ENCODE data around the gene SLC13A5. TPM values are rescaled to one million over a fixed set of nuclear protein-coding genes. Genes with fewer than 3 reads are reported as not detected.
"Not testable (repeated sequence)": the region's sequence is repeated elsewhere in the genome, so short reads cannot be mapped to it uniquely, and the experiment has no call there.

Gene SLC13A5
- total and polyA plus RNA-seq, 4 donors: 88.4 to 399 (median 244) TPM

DNA sequence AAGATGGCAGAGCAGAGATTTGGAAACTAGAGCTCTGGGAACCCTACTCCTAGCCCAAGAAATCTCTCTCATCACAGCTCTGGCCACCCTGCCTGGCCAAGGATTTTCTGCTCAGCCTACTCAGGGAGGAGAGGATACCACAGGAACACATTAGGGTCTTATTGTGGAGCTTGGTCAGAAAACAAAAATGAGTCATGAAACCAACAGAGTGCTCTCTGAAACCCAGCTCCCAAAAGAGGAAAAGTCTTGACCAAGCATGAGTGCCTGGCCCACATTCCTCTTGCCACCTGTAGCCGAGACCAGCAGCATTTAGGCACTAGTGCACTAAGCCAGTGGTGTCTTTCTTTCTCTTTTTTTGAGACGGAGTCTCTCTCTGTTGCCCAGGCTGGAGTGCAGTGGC is 18.1 kb downstream of the SLC13A5 start (continued):
- TF ChIP-seq MAX (IDR thresholded peaks at IDR 0.05) (no peak), FOXA1 (IDR thresholded peaks at IDR 0.05) (no peak), HNF4A (conservative IDR thresholded peaks at IDR 0.05) (no peak)

GRCh38 chr17:6691958-6692357 is 21.2 kb downstream of the SLC13A5 start:
- DNase-seq (ENCODE audit: low spot score); H3K4me3 ChIP-seq (ENCODE audit: low read depth in 1 of 3, low read length in 3 of 3); H3K27ac ChIP-seq (ENCODE audit: low read depth in 1 of 2, low read length in 2 of 2); H3K9me3 ChIP-seq (ENCODE audit: control insufficient read depth in 4 of 4, low read length in 3 of 4); H3K27me3 ChIP-seq (ENCODE audit: control insufficient read depth in 4 of 4, insufficient read depth in 4 of 4, low read length in 3 of 4); H3K9ac ChIP-seq (ENCODE audit: low read depth in 1 of 2, low read length in 2 of 2): not testable (repeated sequence)
- Histone ChIP-seq H3K4me1 (ENCODE audit: control insufficient read depth in 4 of 4, insufficient read depth in 4 of 4, low read length in 3 of 4) (peaks cover 0 to 27% (median 17%) of the 10 kb centered on the region in 4 donors), H3K36me3 (ENCODE audit: control insufficient read depth in 4 of 4, insufficient read depth in 3 of 4, low read depth in 1 of 4, low read length in 3 of 4) (peaks cover 9 to 76% (median 59%) of the 10 kb centered on the region in 4 donors)
- WGBS: 83% methylated on average over 6 of the region's 6 CpGs

- no peak overlapping the region for H3K9ac ChIP-seq (ENCODE audit: low read depth in 1 of 2, low read length in 2 of 2)
- no peak overlapping the region for H3K4me3 ChIP-seq (ENCODE audit: low read depth in 1 of 3, low read length in 3 of 3)
- WGBS: 86% methylated on average over 3 of the region's 3 CpGs
- no peaks in the 10 kb centered on the region for H3K9me3 ChIP-seq (ENCODE audit: control insufficient read depth in 4 of 4, low read length in 3 of 4)
- no peaks in the 10 kb centered on the region for H3K27me3 ChIP-seq (ENCODE audit: control insufficient read depth in 4 of 4, insufficient read depth in 4 of 4, low read length in 3 of 4)
- H3K4me1 ChIP-seq (ENCODE audit: control insufficient read depth in 4 of 4, insufficient read depth in 4 of 4, low read length in 3 of 4): peaks cover under 1 to 27% (median 19%) of the 10 kb centered on the region in 4 donors
- no peak overlapping the region for H3K27ac ChIP-seq (ENCODE audit: low read depth in 1 of 2, low read length in 2 of 2)
- TF ChIP-seq, protein P1, sequence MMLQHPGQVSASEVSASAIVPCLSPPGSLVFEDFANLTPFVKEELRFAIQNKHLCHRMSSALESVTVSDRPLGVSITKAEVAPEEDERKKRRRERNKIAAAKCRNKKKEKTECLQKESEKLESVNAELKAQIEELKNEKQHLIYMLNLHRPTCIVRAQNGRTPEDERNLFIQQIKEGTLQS (IDR thresholded peaks at IDR 0.05): no peak
- TF ChIP-seq FOXA1 (IDR thresholded peaks at IDR 0.05) (no peak), YY1 (IDR thresholded peaks at IDR 0.05) (no peak), JUND (IDR thresholded peaks at IDR 0.05) (no peak), NR2F2 (IDR thresholded peaks at IDR 0.05) (no peak), GABPA (IDR thresholded peaks at IDR 0.05 in 1 of 2, conservative IDR thresholded peaks at IDR 0.05 in 1 of 2) (no peak), EGR1 (IDR thresholded peaks at IDR 0.05; ENCODE audit: low read depth in 2 of 2) (no peak), REST (IDR thresholded peaks at IDR 0.05) (no peak), HNF4A (conservative IDR thresholded peaks at IDR 0.05) (no peak), TAF1 (conservative IDR thresholded peaks at IDR 0.05) (no peak)
- H3K36me3 ChIP-seq (ENCODE audit: control insufficient read depth in 4 of 4, insufficient read depth in 3 of 4, low read depth in 1 of 4, low read length in 3 of 4): peaks cover 8 to 72% (median 55%) of the 10 kb centered on the region in 4 donors
- DNase-seq (ENCODE audit: low spot score): no peak
Observed at GRCh38 chr17:6691546-6691945, 21.6 kb downstream of the SLC13A5 start.

GRCh38 chr17:6690641-6691040 is 22.5 kb downstream of the SLC13A5 start:
- peaks cover 8 to 64% (median 46%) of the 10 kb centered on the region in 4 donors for H3K36me3 ChIP-seq (ENCODE audit: control insufficient read depth in 4 of 4, insufficient read depth in 3 of 4, low read depth in 1 of 4, low read length in 3 of 4)
- H3K9me3 ChIP-seq (ENCODE audit: control insufficient read depth in 4 of 4, low read length in 3 of 4): no peaks in the 10 kb centered on the region
- no peak overlapping the region for H3K9ac ChIP-seq (ENCODE audit: low read depth in 1 of 2, low read length in 2 of 2)
- H3K4me1 ChIP-seq (ENCODE audit: control insufficient read depth in 4 of 4, insufficient read depth in 4 of 4, low read length in 3 of 4): peaks cover 1 to 33% (median 24%) of the 10 kb centered on the region in 4 donors
- no peaks in the 10 kb centered on the region for H3K27me3 ChIP-seq (ENCODE audit: control insufficient read depth in 4 of 4, insufficient read depth in 4 of 4, low read length in 3 of 4)
- DNase-seq (ENCODE audit: low spot score): no peak
- H3K27ac ChIP-seq (ENCODE audit: low read depth in 1 of 2, low read length in 2 of 2): no peak overlapping the region
- 84% methylated on average over 11 of the region's 11 CpGs for WGBS
- H3K4me3 ChIP-seq (ENCODE audit: low read depth in 1 of 3, low read length in 3 of 3): no peak overlapping the region
- TF ChIP-seq NR2F2 (IDR thresholded peaks at IDR 0.05): no peak
- no peak for TF ChIP-seq MAX (IDR thresholded peaks at IDR 0.05)
- TF ChIP-seq REST (IDR thresholded peaks at IDR 0.05): no peak
- TF ChIP-seq ZBTB33 (IDR thresholded peaks at IDR 0.05): no peak
- TF ChIP-seq GABPA (IDR thresholded peaks at IDR 0.05 in 1 of 2, conservative IDR thresholded peaks at IDR 0.05 in 1 of 2): no peak
- TF ChIP-seq, protein P1 (IDR thresholded peaks at IDR 0.05): no peak
- TF ChIP-seq RAD21 (IDR thresholded peaks at IDR 0.05): no peak

Measured in liver (tissue), 9 donors.